GM23248 (cell line): ENCODE results near the gene CIAO1.

Experiments used
- EZH2 ChIP-seq: fragments of 200-600 bp; sonication (generic); IDR thresholded peaks from 2 replicates; pipeline ENCODE4 v1.6.1; 2018; ENCODE audit warnings: antibody characterized with exemption, mild to moderate bottlenecking; ENCODE audit not compliant: insufficient read depth, poor library complexity, severe bottlenecking
- EZH2phosphoT487 ChIP-seq: fragments of 200-600 bp; sonication (generic); IDR thresholded peaks from 2 replicates; pipeline ENCODE4 v1.6.1; 2018; ENCODE audit warnings: antibody characterized with exemption, moderate library complexity, mild to moderate bottlenecking, low read depth; ENCODE audit not compliant: insufficient read depth

DNA sequence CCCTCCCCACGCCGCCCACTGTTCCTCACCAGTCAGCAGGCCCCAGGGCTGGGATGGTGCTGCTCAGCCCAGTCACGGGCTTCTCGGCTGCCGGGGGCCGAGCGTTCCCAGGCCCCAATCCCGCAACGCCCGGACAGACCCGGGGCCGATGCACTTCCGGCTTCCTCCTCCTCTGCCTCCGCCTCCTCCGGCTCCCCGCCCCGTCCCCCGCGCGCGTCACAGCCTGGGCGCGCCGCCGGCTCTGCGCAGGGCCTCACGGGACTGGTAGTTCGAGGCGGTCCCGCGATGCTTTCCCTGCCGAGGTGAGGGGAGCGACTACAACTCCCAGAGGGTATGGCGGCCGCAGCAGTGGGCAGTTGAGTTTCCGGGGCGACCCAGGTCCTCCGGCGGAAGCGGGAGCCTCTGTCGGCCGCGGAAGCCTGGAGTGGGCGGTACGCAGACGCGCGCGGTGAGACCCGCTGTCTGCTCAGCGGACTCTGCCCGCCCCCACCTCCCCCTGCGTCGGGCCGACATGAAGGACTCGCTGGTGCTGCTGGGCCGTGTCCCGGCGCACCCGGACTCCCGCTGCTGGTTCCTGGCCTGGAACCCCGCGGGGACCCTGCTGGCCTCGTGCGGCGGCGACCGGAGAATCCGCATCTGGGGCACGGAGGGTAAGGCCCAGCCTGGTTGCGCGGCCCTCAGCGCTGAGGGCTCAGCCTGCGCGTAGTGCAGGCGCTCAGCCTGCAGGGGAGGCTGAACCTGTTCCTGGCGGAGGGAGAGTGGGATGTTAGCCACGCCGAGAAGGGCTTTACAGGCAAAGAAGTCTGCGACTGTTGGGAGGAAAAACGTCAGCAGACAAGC is at the start of gene CIAO1, which contains the start of gene TMEM127:
- TF ChIP-seq EZH2phosphoT487: no peak
- TF ChIP-seq EZH2: no peak
